Measurements from ENCODE around the gene NBPF1.
"Not testable (repeated sequence)": the region's sequence is repeated elsewhere in the genome, so short reads cannot be mapped to it uniquely, and the experiment has no call there.

The NBPF1 gene

DNA sequence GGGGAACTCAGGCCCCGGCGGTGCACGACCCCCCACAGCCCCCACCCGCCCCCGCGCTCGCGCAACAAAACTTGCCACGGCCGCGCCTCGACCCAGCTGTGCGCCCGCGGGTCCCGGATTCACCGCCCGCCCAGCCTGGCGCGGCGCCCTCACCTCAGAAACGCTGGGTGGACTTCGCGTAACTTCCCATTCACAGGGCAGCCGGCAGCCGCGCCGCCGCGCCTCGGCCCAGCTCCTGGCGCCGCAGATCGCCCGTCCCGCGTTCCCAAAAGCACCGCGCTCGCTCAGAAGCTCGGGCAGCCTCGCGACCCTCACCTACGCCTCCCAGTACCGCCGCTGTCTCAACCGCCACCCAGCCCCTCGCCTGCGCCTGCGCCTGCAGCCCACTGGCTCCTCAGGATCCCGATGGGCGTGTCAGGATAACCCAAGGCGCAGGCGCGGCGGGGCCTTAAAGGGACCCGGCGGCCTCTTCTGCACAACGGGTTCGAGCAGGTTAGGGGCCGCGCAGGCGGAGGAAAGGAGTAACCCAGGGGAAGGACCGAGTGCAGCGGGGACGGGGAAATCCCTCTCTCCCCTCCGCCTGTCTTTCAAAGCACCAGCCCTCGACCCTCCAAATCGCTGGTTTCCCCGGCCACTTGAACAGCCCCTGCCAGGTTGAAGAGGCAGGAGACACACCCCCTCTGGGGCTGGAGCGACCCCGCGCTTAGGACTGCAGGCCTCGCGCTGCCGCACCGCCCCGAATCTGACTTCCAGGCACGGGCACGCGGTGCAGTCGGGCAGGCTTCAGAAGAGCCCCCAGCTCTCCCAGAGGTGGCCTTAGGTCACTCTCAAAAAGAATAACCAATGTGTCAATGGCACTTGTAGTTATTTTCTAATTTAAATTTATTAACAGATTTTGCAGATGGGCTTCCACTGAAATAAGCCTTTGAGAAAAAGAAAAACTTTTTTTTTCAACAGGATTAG is at the start of gene NBPF1:
NBPF1 (minus strand) TSS at position 380 of the 963 bp plus-strand sequence.
- TF ChIP-seq, protein P1, sequence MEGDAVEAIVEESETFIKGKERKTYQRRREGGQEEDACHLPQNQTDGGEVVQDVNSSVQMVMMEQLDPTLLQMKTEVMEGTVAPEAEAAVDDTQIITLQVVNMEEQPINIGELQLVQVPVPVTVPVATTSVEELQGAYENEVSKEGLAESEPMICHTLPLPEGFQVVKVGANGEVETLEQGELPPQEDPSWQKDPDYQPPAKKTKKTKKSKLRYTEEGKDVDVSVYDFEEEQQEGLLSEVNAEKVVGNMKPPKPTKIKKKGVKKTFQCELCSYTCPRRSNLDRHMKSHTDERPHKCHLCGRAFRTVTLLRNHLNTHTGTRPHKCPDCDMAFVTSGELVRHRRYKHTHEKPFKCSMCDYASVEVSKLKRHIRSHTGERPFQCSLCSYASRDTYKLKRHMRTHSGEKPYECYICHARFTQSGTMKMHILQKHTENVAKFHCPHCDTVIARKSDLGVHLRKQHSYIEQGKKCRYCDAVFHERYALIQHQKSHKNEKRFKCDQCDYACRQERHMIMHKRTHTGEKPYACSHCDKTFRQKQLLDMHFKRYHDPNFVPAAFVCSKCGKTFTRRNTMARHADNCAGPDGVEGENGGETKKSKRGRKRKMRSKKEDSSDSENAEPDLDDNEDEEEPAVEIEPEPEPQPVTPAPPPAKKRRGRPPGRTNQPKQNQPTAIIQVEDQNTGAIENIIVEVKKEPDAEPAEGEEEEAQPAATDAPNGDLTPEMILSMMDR (IDR thresholded peaks at IDR 0.05; ENCODE audit: insufficient read depth, low read depth, low read length, missing control alignments) = peak; percentile 4
- DNase-seq (ENCODE audit: low read depth) = peak; percentile 98
- H3K4me3 ChIP-seq (ENCODE audit: low read length) = peak within 1 kb of the TSS; percentile 73

DNA sequence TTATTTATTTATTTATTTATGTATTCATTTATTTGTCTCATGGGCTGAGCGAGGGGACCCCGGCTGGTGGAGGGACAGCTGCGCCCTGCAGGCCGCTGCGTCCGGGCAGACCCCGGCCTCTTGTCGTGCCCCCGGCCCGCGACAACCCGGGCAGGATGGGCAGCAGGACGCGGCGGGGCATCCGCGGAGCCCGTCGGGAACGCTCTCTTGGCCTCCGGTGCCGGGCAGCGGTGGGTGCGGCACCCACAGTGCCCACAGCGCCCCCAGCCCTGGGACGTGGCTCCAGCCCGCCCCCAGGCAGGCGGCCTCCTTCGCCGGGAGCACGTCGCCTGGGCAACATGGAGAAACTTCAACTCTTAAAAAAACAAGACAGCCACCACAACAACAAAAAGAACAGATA is 44.9 kb upstream of the NBPF1 start:
- not testable (repeated sequence) for H3K4me3 ChIP-seq (ENCODE audit: low read length); DNase-seq (ENCODE audit: low read depth)

- not testable (repeated sequence) for DNase-seq (ENCODE audit: low read depth); H3K4me3 ChIP-seq (ENCODE audit: low read length)
Measured at GRCh38 chr1:16656981-16657683, 43.8 kb upstream of the NBPF1 start.

GRCh38 chr1:16656574-16656973 is 43.2 kb upstream of the NBPF1 start:
- not testable (repeated sequence) for DNase-seq (ENCODE audit: low read depth); H3K4me3 ChIP-seq (ENCODE audit: low read length)

DNA sequence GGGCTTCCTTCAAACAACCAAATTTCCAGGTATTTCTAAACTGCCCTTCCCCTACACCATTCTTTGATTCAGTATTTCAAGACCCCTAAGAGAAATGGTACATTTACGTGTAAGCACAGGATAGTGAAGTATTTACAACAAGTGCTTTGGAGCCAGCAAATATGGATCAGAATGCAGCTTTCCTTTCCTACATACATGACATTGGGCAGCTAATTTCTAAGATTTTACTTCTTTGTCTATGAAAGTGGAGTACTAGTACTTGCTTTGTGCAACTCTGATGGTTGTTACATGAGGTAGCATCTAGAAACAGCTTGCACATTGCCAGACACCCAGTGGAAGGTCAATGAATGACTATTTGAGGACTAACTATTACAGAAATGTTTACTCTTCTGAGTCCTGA is 38.2 kb upstream of the NBPF1 start:
- H3K4me3 ChIP-seq (ENCODE audit: low read length); DNase-seq (ENCODE audit: low read depth): not testable (repeated sequence)

GRCh38 chr1:16649960-16650359 is 36.6 kb upstream of the NBPF1 start:
- H3K4me3 ChIP-seq (ENCODE audit: low read length); DNase-seq (ENCODE audit: low read depth): not testable (repeated sequence)

GRCh38 chr1:16649390-16649789 is 36.0 kb upstream of the NBPF1 start:
- DNase-seq (ENCODE audit: low read depth); H3K4me3 ChIP-seq (ENCODE audit: low read length): not testable (repeated sequence)

GRCh38 chr1:16648756-16649155 is 35.4 kb upstream of the NBPF1 start:
- not testable (repeated sequence) for DNase-seq (ENCODE audit: low read depth); H3K4me3 ChIP-seq (ENCODE audit: low read length)

- not testable (repeated sequence) for H3K4me3 ChIP-seq (ENCODE audit: low read length); DNase-seq (ENCODE audit: low read depth)
Measured at GRCh38 chr1:16648250-16648649, 34.9 kb upstream of the NBPF1 start.

DNA sequence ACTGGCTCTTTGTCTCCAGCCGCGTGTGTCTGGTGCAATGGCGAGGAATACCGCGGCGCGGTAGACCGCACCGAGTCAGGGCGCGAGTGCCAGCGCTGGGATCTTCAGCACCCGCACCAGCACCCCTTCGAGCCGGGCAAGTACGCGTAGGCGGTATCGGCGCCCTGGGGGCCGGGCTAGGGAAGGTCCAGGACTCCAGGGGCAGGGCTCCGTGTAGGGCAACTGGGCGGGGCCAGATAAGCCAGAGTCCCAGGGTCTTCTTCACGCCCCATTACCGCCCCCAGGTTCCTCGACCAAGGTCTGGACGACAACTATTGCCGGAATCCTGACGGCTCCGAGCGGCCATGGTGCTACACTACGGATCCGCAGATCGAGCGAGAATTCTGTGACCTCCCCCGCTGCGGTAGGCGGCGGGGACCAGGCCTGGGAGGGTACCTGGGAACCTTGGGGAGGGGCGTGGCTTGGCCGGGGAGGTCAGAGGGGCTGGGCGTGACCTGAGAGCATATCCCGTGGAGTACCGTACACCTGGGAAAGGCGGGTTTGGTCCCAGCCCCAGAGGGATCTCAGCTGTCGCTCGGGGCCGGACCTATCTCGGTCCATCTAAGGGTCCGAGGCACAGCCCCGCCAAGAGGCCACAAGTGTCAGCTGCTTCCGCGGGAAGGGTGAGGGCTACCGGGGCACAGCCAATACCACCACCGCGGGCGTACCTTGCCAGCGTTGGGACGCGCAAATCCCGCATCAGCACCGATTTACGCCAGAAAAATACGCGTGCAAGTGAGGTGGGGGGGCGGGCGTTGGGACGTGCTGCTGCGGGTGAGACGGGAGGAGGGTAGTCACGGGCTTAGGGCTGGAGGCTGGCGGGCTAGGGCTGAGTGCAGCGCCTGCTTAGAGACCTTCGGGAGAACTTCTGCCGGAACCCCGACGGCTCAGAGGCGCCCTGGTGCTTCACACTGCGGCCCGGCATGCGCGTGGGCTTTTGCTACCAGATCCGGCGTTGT is 34.1 kb upstream of the NBPF1 start:
- H3K4me3 ChIP-seq (ENCODE audit: low read length); DNase-seq (ENCODE audit: low read depth): not testable (repeated sequence)

- not testable (repeated sequence) for DNase-seq (ENCODE audit: low read depth); H3K4me3 ChIP-seq (ENCODE audit: low read length)
Measured at GRCh38 chr1:16646716-16647115, 33.4 kb upstream of the NBPF1 start.

DNA sequence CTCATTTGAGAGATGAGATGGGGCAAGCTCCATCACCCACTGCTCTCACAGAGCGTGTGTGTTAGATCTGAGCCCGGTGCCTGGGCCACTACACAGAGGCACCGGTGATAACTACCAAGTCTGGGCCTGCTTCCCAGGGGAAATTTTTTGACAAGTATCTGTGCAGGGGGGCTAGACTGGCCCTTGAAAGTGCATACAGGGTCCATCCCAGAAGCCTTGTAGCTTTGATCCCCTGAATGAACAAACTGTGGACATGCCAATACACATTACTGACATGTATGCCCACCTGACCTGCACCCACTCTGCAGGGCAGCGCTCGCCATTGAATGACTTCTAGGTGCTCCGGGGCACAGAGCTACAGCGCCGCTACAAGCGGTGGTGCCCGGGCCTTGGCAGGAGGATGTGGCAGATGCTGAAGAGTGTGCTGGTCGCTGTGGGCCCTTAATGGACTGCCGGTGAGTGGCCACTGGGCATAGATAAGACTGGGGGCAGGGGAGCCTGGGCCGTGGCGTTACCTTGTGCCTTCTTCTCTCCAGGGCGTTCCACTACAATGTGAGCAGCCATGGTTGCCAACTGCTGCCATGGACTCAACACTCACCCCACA is 32.8 kb upstream of the NBPF1 start:
- H3K4me3 ChIP-seq (ENCODE audit: low read length) = not testable (repeated sequence)

DNA sequence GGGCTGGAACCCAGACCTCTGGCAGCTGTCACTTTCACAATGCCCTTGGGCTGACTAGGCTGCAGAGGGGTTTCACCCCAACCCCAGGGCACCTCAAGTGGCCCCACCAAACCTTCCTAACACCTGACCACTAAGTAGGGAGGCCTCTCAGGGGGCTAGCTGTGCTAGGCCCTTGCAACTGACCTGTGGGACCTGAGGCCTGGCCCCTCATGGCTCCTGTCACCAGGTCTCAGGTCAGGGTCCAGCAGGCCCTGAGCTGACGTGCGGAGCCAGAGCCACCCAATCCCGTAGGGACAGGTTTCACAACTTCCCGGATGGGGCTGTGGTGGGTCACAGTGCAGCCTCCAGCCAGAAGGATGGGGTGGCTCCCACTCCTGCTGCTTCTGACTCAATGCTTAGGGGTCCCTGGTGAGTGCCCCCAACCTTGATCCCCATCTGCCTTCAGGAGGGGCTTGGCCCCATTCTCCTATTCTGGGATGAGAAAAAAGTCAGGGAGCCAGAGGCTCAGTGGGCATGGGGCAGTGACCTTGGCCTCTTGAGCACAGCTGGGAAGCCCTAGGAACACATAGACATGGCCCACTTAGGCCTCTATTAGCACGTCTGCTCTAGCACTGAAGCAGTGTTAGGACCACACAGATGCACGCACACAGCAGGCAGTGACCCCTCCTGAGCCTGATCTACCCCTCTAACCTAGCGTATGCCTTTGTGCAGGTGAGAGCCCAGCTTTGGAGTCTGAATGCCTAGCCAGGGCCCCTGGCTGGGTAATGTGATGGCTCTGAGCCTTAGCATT is 32.1 kb upstream of the NBPF1 start:
- H3K4me3 ChIP-seq (ENCODE audit: low read length) = peak overlapping the region; percentile 94
- DNase-seq (ENCODE audit: low read depth) = not testable (repeated sequence)

More for the DNA sequence above, 32.8 kb upstream of the NBPF1 start:
- DNase-seq (ENCODE audit: low read depth) = not testable (repeated sequence)

GRCh38 chr1:16644482-16645270 is 31.3 kb upstream of the NBPF1 start:
- peak overlapping the region; percentile 94 for H3K4me3 ChIP-seq (ENCODE audit: low read length)
- DNase-seq (ENCODE audit: low read depth) = peak; percentile 93

Data from epithelial cell of esophagus (primary cell).